Keratinocyte (primary cell): Measurements from ENCODE around the gene GRM5.

Source experiments
- EZH2 ChIP-seq: IDR thresholded peaks from one replicate; pipeline ENCODE4 v1.6.1; 2012; ENCODE audit warnings: inconsistent platforms, mild to moderate bottlenecking, low read length, moderate library complexity
- TF ChIP-seq, protein P1 (sequence below), 3 experiments: IDR thresholded peaks in 1 of 3; conservative IDR thresholded peaks in 1 of 3; optimal IDR thresholded peaks in 1 of 3; 2 replicates in 2 of 3; 3 replicates in 1 of 3; pipeline versions ENCODE3 to v1.5.1; 2011; ENCODE audit warnings: low read length in 3 of 3, mild to moderate bottlenecking in 3 of 3, moderate library complexity in 2 of 3, control low read depth in 1 of 3, inconsistent platforms in 1 of 3; ENCODE audit not compliant: insufficient read depth in 2 of 3; ENCODE audit errors: extremely low read depth in 1 of 3

DNA sequence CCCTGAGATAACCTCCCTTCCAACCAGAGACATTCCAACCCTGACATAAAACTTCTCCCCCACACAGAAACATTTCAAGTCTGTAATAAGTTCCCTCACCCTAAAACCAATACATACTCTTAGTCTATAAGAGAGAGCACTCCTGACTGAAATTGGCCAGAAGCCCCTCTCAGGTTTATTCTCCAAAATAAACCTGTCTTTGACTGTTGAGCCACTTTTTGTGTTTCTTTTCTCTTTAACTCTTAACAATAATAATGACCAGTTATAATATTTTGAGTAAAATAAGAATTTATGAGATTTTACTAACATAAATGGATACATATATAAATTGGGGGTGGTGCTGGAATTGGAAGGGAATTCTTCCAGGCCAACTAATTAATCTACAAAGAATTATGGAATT lies 93.6 kb downstream of the GRM5 start:
- TF ChIP-seq, protein P1, sequence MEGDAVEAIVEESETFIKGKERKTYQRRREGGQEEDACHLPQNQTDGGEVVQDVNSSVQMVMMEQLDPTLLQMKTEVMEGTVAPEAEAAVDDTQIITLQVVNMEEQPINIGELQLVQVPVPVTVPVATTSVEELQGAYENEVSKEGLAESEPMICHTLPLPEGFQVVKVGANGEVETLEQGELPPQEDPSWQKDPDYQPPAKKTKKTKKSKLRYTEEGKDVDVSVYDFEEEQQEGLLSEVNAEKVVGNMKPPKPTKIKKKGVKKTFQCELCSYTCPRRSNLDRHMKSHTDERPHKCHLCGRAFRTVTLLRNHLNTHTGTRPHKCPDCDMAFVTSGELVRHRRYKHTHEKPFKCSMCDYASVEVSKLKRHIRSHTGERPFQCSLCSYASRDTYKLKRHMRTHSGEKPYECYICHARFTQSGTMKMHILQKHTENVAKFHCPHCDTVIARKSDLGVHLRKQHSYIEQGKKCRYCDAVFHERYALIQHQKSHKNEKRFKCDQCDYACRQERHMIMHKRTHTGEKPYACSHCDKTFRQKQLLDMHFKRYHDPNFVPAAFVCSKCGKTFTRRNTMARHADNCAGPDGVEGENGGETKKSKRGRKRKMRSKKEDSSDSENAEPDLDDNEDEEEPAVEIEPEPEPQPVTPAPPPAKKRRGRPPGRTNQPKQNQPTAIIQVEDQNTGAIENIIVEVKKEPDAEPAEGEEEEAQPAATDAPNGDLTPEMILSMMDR (optimal IDR thresholded peaks at IDR 0.05 in 1 of 3, IDR thresholded peaks at IDR 0.05 in 1 of 3, conservative IDR thresholded peaks at IDR 0.05 in 1 of 3; ENCODE audit: extremely low read depth in 1 of 3, insufficient read depth in 2 of 3, low read length in 3 of 3) = no peak
- no peak for TF ChIP-seq EZH2
